ENCODE measurements around the gene RIN1.
"Not testable (repeated sequence)": the region's sequence is repeated elsewhere in the genome, so short reads cannot be mapped to it uniquely, and the experiment has no call there.

RIN1 gene

GRCh38 chr11:66320748-66321147 lies 15.5 kb downstream of the RIN1 start:
- DNase-seq (ENCODE audit: low read depth, low spot score) = not testable (repeated sequence)

GRCh38 chr11:66320289-66320688 lies 15.9 kb downstream of the RIN1 start:
- DNase-seq (ENCODE audit: low read depth, low spot score) = not testable (repeated sequence)

GRCh38 chr11:66318600-66318970 lies 17.6 kb downstream of the RIN1 start:
- no peak for DNase-seq (ENCODE audit: low read depth, low spot score)

- no peak for DNase-seq (ENCODE audit: low read depth, low spot score)
Observed at GRCh38 chr11:66317723-66318599, 18.3 kb downstream of the RIN1 start.

- no peak for DNase-seq (ENCODE audit: low read depth, low spot score)
Observed at GRCh38 chr11:66317322-66317722, 18.9 kb downstream of the RIN1 start.

- no peak for DNase-seq (ENCODE audit: low read depth, low spot score)
Observed at GRCh38 chr11:66316849-66317251, 19.4 kb downstream of the RIN1 start, which contains the start of gene CD248. Gene CD248 (minus strand): TSS chr11:66317044. CDS start chr11:66317027, 17 bp downstream.

GRCh38 chr11:66315921-66316811 lies 20.1 kb downstream of the RIN1 start:
- no peak for DNase-seq (ENCODE audit: low read depth, low spot score)

- DNase-seq (ENCODE audit: low read depth, low spot score) = no peak
Observed at GRCh38 chr11:66315498-66315885, 20.7 kb downstream of the RIN1 start.

- no peak for DNase-seq (ENCODE audit: low read depth, low spot score)
Observed at GRCh38 chr11:66314561-66315497, 21.4 kb downstream of the RIN1 start.

GRCh38 chr11:66314186-66314501 lies 22.1 kb downstream of the RIN1 start:
- DNase-seq (ENCODE audit: low read depth, low spot score) = no peak

GRCh38 chr11:66313321-66314185 lies 22.7 kb downstream of the RIN1 start:
- DNase-seq (ENCODE audit: low read depth, low spot score) = no peak

GRCh38 chr11:66312549-66313320 lies 23.5 kb downstream of the RIN1 start:
- DNase-seq (ENCODE audit: low read depth, low spot score) = no peak

GRCh38 chr11:66311965-66312548 lies 24.2 kb downstream of the RIN1 start:
- DNase-seq (ENCODE audit: low read depth, low spot score) = no peak

- DNase-seq (ENCODE audit: low read depth, low spot score) = no peak
Observed at GRCh38 chr11:66311470-66311964, 24.7 kb downstream of the RIN1 start.

GRCh38 chr11:66310803-66311440 lies 25.3 kb downstream of the RIN1 start:
- DNase-seq (ENCODE audit: low read depth, low spot score) = not testable (repeated sequence)

GRCh38 chr11:66310324-66310723 lies 25.9 kb downstream of the RIN1 start:
- DNase-seq (ENCODE audit: low read depth, low spot score) = no peak

GRCh38 chr11:66309475-66309874 lies 26.8 kb downstream of the RIN1 start:
- DNase-seq (ENCODE audit: low read depth, low spot score) = no peak

GRCh38 chr11:66302656-66303055 lies 33.6 kb downstream of the RIN1 start:
- no peak for DNase-seq (ENCODE audit: low read depth, low spot score)

- DNase-seq (ENCODE audit: low read depth, low spot score) = no peak
Observed at GRCh38 chr11:66299186-66299585, 37.0 kb downstream of the RIN1 start.
